SK-N-SH treated with all-trans-retinoic acid at 6 μM for 48 hours (cell line): ENCODE results near the gene ABI3BP.

Experiments used
- ATAC-seq: fragments of 200-7000 bp; cut with Tn5 transposase; 3 replicates; pipeline ENCODE4 v1.9.1; 2020; ENCODE audit warnings: mild to moderate bottlenecking, moderate library complexity
- ARNTL ChIP-seq: fragments of 450-650 bp; formaldehyde crosslinking; IDR thresholded peaks from 2 replicates; pipeline ENCODE4 v1.5.0; 2020; ENCODE audit warnings: low read depth, mild to moderate bottlenecking, moderate library complexity, borderline replicate concordance
- CSDC2 ChIP-seq: fragments of 250-450 bp; sonication (Bioruptor Pico); IDR thresholded peaks from 2 replicates; pipeline ENCODE4 v1.5.0; 2020; ENCODE audit warnings: mild to moderate bottlenecking, moderate library complexity
- ESRRG ChIP-seq: fragments of 250-450 bp; sonication (Bioruptor Pico); IDR thresholded peaks from 2 replicates; pipeline ENCODE4 v1.6.1; 2021; ENCODE audit warnings: mild to moderate bottlenecking
- GLIS3 ChIP-seq: fragments of 250-450 bp; sonication (Bioruptor Pico); IDR thresholded peaks from 2 replicates; pipeline ENCODE4 v1.5.0; 2020; ENCODE audit warnings: mild to moderate bottlenecking, moderate library complexity
- ISL1 ChIP-seq: fragments of 250-450 bp; sonication (Bioruptor Pico); IDR thresholded peaks from 2 replicates; pipeline ENCODE4 v2.1.2; 2022; ENCODE audit warnings: mild to moderate bottlenecking, moderate library complexity
- OSR1 ChIP-seq: fragments of 250-450 bp; sonication (Bioruptor Pico); IDR thresholded peaks from 2 replicates; pipeline ENCODE4 v1.8.0; 2022; ENCODE audit warnings: moderate library complexity, mild to moderate bottlenecking, inconsistent platforms
- PATZ1 ChIP-seq: fragments of 250-450 bp; sonication (Bioruptor Pico); IDR thresholded peaks from 2 replicates; pipeline ENCODE4 v1.8.0; 2020; ENCODE audit warnings: mild to moderate bottlenecking, moderate library complexity, borderline replicate concordance
- POU6F1 ChIP-seq: fragments of 250-450 bp; sonication (Bioruptor Pico); IDR thresholded peaks from 2 replicates; pipeline ENCODE4 v1.8.0; 2021; ENCODE audit warnings: low read depth, mild to moderate bottlenecking, moderate library complexity, borderline replicate concordance
- PPARA ChIP-seq: fragments of 250-450 bp; sonication (Bioruptor Pico); IDR thresholded peaks from 2 replicates; pipeline ENCODE4 v1.5.0; 2020; ENCODE audit warnings: mild to moderate bottlenecking, borderline replicate concordance
- RARB ChIP-seq: fragments of 250-450 bp; sonication (Bioruptor Pico); IDR thresholded peaks from 2 replicates; pipeline ENCODE4 v1.8.0; 2021; ENCODE audit warnings: mild to moderate bottlenecking, moderate library complexity
- SNAI2 ChIP-seq: fragments of 250-450 bp; sonication (Bioruptor Pico); IDR thresholded peaks from 2 replicates; pipeline ENCODE4 v1.5.0; 2020; ENCODE audit warnings: mild to moderate bottlenecking, moderate library complexity
- TCF4 ChIP-seq: fragments of 250-450 bp; sonication (Bioruptor Pico); IDR thresholded peaks from 2 replicates; pipeline ENCODE4 v1.8.0; 2021; ENCODE audit warnings: mild to moderate bottlenecking, moderate library complexity, borderline replicate concordance
- TOX ChIP-seq: fragments of 250-450 bp; sonication (Bioruptor Pico); IDR thresholded peaks from 2 replicates; pipeline ENCODE4 v1.8.0; 2021; ENCODE audit warnings: mild to moderate bottlenecking, moderate library complexity, borderline replicate concordance
- TSHZ2 ChIP-seq: fragments of 250-450 bp; sonication (Bioruptor Pico); IDR thresholded peaks from 2 replicates; pipeline ENCODE4 v1.5.0; 2020; ENCODE audit warnings: mild to moderate bottlenecking, moderate library complexity
- ZC3H10 ChIP-seq: fragments of 250-450 bp; sonication (Bioruptor Pico); IDR thresholded peaks from 2 replicates; pipeline ENCODE4 v1.5.1; 2021; ENCODE audit warnings: mild to moderate bottlenecking, moderate library complexity
- ZFP3 ChIP-seq: fragments of 250-450 bp; sonication (Bioruptor Pico); IDR thresholded peaks from 2 replicates; pipeline ENCODE4 v1.5.0; 2020; ENCODE audit warnings: mild to moderate bottlenecking, moderate library complexity
- ZFP30 ChIP-seq: fragments of 450-650 bp; formaldehyde crosslinking; IDR thresholded peaks from 2 replicates; pipeline ENCODE4 v1.5.0; 2022; ENCODE audit warnings: mild to moderate bottlenecking, moderate library complexity
- ZNF565 ChIP-seq: fragments of 450-650 bp; formaldehyde crosslinking; conservative IDR thresholded peaks from 2 replicates; pipeline ENCODE4 v1.5.0; 2020; ENCODE audit warnings: low read depth, mild to moderate bottlenecking, moderate library complexity
- ZNF8 ChIP-seq: fragments of 450-650 bp; formaldehyde crosslinking; IDR thresholded peaks from 2 replicates; pipeline ENCODE4 v1.5.0; 2020; ENCODE audit warnings: mild to moderate bottlenecking, moderate library complexity
- TF ChIP-seq, protein P1 (sequence below): fragments of 250-450 bp; sonication (Bioruptor Pico); IDR thresholded peaks from 2 replicates; pipeline ENCODE4 v1.5.1; 2020; ENCODE audit warnings: low read depth, mild to moderate bottlenecking, moderate library complexity
- TF ChIP-seq, protein P2 (sequence below): fragments of 250-450 bp; sonication (Bioruptor Pico); IDR thresholded peaks from 2 replicates; pipeline ENCODE4 v1.5.1; 2021; ENCODE audit warnings: mild to moderate bottlenecking, moderate library complexity

Gene ABI3BP

GRCh38 chr3:100893590-100893989, 99.6 kb downstream of the ABI3BP start:
- ATAC-seq: peak; percentile 81
- no peak for TF ChIP-seq TCF4 (CRISPR knock-in tag)
- TF ChIP-seq ZFP30 (CRISPR knock-in tag): no peak
- TF ChIP-seq, protein P1, sequence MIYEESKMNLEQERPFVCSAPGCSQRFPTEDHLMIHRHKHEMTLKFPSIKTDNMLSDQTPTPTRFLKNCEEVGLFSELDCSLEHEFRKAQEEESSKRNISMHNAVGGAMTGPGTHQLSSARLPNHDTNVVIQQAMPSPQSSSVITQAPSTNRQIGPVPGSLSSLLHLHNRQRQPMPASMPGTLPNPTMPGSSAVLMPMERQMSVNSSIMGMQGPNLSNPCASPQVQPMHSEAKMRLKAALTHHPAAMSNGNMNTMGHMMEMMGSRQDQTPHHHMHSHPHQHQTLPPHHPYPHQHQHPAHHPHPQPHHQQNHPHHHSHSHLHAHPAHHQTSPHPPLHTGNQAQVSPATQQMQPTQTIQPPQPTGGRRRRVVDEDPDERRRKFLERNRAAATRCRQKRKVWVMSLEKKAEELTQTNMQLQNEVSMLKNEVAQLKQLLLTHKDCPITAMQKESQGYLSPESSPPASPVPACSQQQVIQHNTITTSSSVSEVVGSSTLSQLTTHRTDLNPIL (CRISPR knock-in tag): no peak
- TF ChIP-seq ISL1 (CRISPR knock-in tag): no peak
- no peak for TF ChIP-seq TSHZ2
- TF ChIP-seq, protein P2, sequence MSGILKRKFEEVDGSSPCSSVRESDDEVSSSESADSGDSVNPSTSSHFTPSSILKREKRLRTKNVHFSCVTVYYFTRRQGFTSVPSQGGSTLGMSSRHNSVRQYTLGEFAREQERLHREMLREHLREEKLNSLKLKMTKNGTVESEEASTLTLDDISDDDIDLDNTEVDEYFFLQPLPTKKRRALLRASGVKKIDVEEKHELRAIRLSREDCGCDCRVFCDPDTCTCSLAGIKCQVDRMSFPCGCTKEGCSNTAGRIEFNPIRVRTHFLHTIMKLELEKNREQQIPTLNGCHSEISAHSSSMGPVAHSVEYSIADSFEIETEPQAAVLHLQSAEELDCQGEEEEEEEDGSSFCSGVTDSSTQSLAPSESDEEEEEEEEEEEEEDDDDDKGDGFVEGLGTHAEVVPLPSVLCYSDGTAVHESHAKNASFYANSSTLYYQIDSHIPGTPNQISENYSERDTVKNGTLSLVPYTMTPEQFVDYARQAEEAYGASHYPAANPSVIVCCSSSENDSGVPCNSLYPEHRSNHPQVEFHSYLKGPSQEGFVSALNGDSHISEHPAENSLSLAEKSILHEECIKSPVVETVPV: no peak
- no peak for TF ChIP-seq ARNTL (CRISPR knock-in tag)
- no peak for TF ChIP-seq OSR1 (CRISPR knock-in tag)
- TF ChIP-seq PATZ1 (CRISPR knock-in tag): no peak
- no peak for TF ChIP-seq POU6F1 (CRISPR knock-in tag)
- no peak for TF ChIP-seq SNAI2 (CRISPR knock-in tag)
- TF ChIP-seq CSDC2 (CRISPR knock-in tag): no peak
- no peak for TF ChIP-seq ZFP3 (CRISPR knock-in tag)
- TF ChIP-seq TOX: no peak
- no peak for TF ChIP-seq RARB (CRISPR knock-in tag)
- no peak for TF ChIP-seq ZNF565 (CRISPR knock-in tag)
- no peak for TF ChIP-seq ESRRG (CRISPR knock-in tag)
- no peak for TF ChIP-seq ZNF8
- no peak for TF ChIP-seq ZC3H10
- no peak for TF ChIP-seq GLIS3 (CRISPR knock-in tag)

GRCh38 chr3:100893108-100893507, 100.1 kb downstream of the ABI3BP start:
- TF ChIP-seq TCF4 (CRISPR knock-in tag) (no peak), POU6F1 (CRISPR knock-in tag) (no peak), ARNTL (CRISPR knock-in tag) (no peak), ISL1 (CRISPR knock-in tag) (no peak), GLIS3 (CRISPR knock-in tag) (no peak), ZNF8 (no peak), PPARA (no peak)
- TF ChIP-seq, protein P1 (CRISPR knock-in tag): no peak
- TF ChIP-seq, protein P2: no peak
- ATAC-seq: no peak
